K562 (cell line): ENCODE measurements around the gene LRRIQ1. TPM values are rescaled to one million over a fixed set of nuclear protein-coding genes. Genes with fewer than 3 reads are reported as not detected.

Experiments used
- ATAC-seq: fragments of 200-7000 bp; cut with Tn5 transposase; 3 replicates; pipeline ENCODE4 v1.9.1; 2020; ENCODE audit warnings: moderate library complexity
- BruUV-seq: library from RNA; stranded (reverse); fragments of 400-500 nt; replicated peaks from 2 replicates; lab custom pipeline; 2021; lab: Mats Ljungman, UMichigan
- CTCF ChIA-PET: fragments of 300-600 bp; formaldehyde crosslinking; extraction: SDS; loops from one replicate; lab custom pipeline; 2021; ENCODE audit warnings: low intra/inter-chr PET ratio; lab: Yijun Ruan, JAX
- POLR2A ChIA-PET: fragments of 300-600, 350-650 bp; sonication (Branson Sonifier 250); formaldehyde crosslinking; extraction: SDS; loops from one replicate; lab custom pipeline; 2021; ENCODE audit warnings: antibody characterized with exemption, inconsistent platforms; lab: Yijun Ruan, JAX
- DNase-seq, 4 experiments: peaks; one replicate each; pipeline versions ENCODE4 v3.0.0 to v3.0.0-alpha.2; 2011 to 2018; ENCODE audit warnings: low spot score in 3 of 4, mixed read lengths in 3 of 4; ENCODE audit errors: extremely low read depth in 1 of 4
- FAIRE-seq: peaks from 2 replicates; lab custom pipeline; 2011; peaks lifted over from hg19 to GRCh38; lab: Jason Lieb, UNC
- H2AFZ ChIP-seq: 2 replicates; pipeline ENCODE4 v1.6.0; 2011; ENCODE audit warnings: low read depth, low read length, control low read depth, inconsistent platforms
- H3K27ac ChIP-seq: fragments of 200-600 bp; 3 replicates; pipeline ENCODE4 v1.8.0; 2011; ENCODE audit warnings: low read depth, mild to moderate bottlenecking, control low read depth, inconsistent platforms, low read length, moderate library complexity, mixed read lengths; ENCODE audit errors: extremely low read depth
- H3K27me3 ChIP-seq, 2 experiments: fragments of 300-600 bp in 1 of 2; 2 replicates in 1 of 2; 3 replicates in 1 of 2; pipeline versions ENCODE4 v1.6.0 to v1.8.0; 2011; ENCODE audit warnings: inconsistent platforms in 2 of 2, low read length in 2 of 2, mild to moderate bottlenecking in 1 of 2, mixed read lengths in 1 of 2, moderate library complexity in 1 of 2; ENCODE audit not compliant: control insufficient read depth in 2 of 2, insufficient read depth in 2 of 2
- H3K36me3 ChIP-seq: fragments of 300-600 bp; 3 replicates; pipeline ENCODE4 v1.8.0; 2011; ENCODE audit warnings: mild to moderate bottlenecking, low read length, inconsistent platforms; ENCODE audit not compliant: control insufficient read depth, insufficient read depth
- H3K4me1 ChIP-seq, 2 experiments: fragments of 200-600 bp in 1 of 2; replicated peaks in 1 of 2; 2 replicates in 1 of 2; 3 replicates in 1 of 2; pipeline versions ENCODE4 v1.5.1 to v1.8.0; 2011; ENCODE audit warnings: inconsistent platforms in 2 of 2, low read length in 2 of 2, mild to moderate bottlenecking in 1 of 2, mixed read lengths in 1 of 2, moderate library complexity in 1 of 2; ENCODE audit not compliant: control insufficient read depth in 2 of 2, insufficient read depth in 2 of 2
- H3K4me2 ChIP-seq: 2 replicates; pipeline ENCODE4 v1.6.1; 2011; ENCODE audit warnings: low read length, control low read depth, inconsistent platforms, mixed read lengths; ENCODE audit not compliant: insufficient read depth
- H3K4me3 ChIP-seq: fragments of 200-600 bp; sonication (generic), shearing (Covaris generic); 2 replicates; pipeline ENCODE4 v1.5.1; 2016; ENCODE audit warnings: control low read depth, inconsistent platforms
- H3K79me2 ChIP-seq: fragments of 200-600 bp; 3 replicates; pipeline ENCODE4 v1.8.0; 2011; ENCODE audit warnings: low read length, inconsistent platforms; ENCODE audit not compliant: control insufficient read depth, insufficient read depth
- H3K9ac ChIP-seq, 2 experiments: 2 replicates each; pipeline versions ENCODE4 v1.6.0 to v1.6.1; 2011; ENCODE audit warnings: low read depth in 2 of 2, low read length in 2 of 2, control low read depth in 1 of 2, inconsistent platforms in 1 of 2, mild to moderate bottlenecking in 1 of 2, mixed read lengths in 1 of 2; ENCODE audit not compliant: insufficient read depth in 1 of 2
- H3K9me1 ChIP-seq: one replicate; pipeline ENCODE4 v1.6.0; 2011; ENCODE audit warnings: inconsistent platforms, mild to moderate bottlenecking, low read length, moderate library complexity; ENCODE audit not compliant: control insufficient read depth, insufficient read depth
- H3K9me3 ChIP-seq: replicated peaks from 2 replicates; pipeline ENCODE4 v1.5.1; 2011; ENCODE audit warnings: low read depth, low read length, inconsistent platforms; ENCODE audit not compliant: control insufficient read depth, insufficient read depth
- H4K20me1 ChIP-seq: replicated peaks from 2 replicates; pipeline ENCODE4 v1.6.1; 2011; ENCODE audit warnings: low read length, inconsistent platforms, mixed read lengths; ENCODE audit not compliant: control insufficient read depth, insufficient read depth
- BRD4 ChIP-seq: fragments of 200-600 bp; sonication (generic); IDR thresholded peaks from 2 replicates; pipeline ENCODE4 v1.6.1; 2017; ENCODE audit warnings: inconsistent platforms
- DIDO1 ChIP-seq: fragments of 450-650 bp; IDR thresholded peaks from 2 replicates; pipeline ENCODE4 v1.6.1; 2016; ENCODE audit warnings: low read depth, missing biosample characterization, missing genetic modification characterization
- IRF9 ChIP-seq: fragments of 450-650 bp; IDR thresholded peaks from 2 replicates; pipeline ENCODE4 v1.6.1; 2016; ENCODE audit warnings: missing biosample characterization, missing genetic modification characterization
- KLF1 ChIP-seq: fragments of 450-650 bp; IDR thresholded peaks from 2 replicates; pipeline ENCODE4 v1.6.1; 2016; ENCODE audit warnings: missing genetic modification characterization, missing compliant biosample characterization
- MTA2 ChIP-seq: fragments of 450-650 bp; IDR thresholded peaks from 2 replicates; pipeline ENCODE4 v1.6.1; 2016; ENCODE audit warnings: low read depth
- MTA3 ChIP-seq: fragments of 450-650 bp; formaldehyde crosslinking; IDR thresholded peaks from 2 replicates; pipeline ENCODE4 v1.6.1; 2017; ENCODE audit warnings: mild to moderate bottlenecking, borderline replicate concordance
- PCBP1 ChIP-seq: fragments of 200-400 bp; formaldehyde crosslinking; IDR thresholded peaks from 2 replicates; pipeline ENCODE4 v1.6.1; 2018; ENCODE audit warnings: mild to moderate bottlenecking, low read depth, low read length; ENCODE audit not compliant: poor library complexity, severe bottlenecking
- PTBP1 ChIP-seq: fragments of 200-400 bp; formaldehyde crosslinking; IDR thresholded peaks from 2 replicates; pipeline ENCODE4 v1.6.1; 2017; ENCODE audit warnings: low read depth, low read length
- RFX5 ChIP-seq: IDR thresholded peaks from 2 replicates; pipeline ENCODE4 v1.6.1; 2011; ENCODE audit warnings: low read depth, mild to moderate bottlenecking, improper control_type of control experiment, low read length
- SAP30 ChIP-seq: fragments of 200-600 bp; sonication (generic); IDR thresholded peaks from 2 replicates; pipeline ENCODE4 v1.6.1; 2012; ENCODE audit warnings: borderline replicate concordance, low read depth, mild to moderate bottlenecking, moderate library complexity, low read length, control low read depth, inconsistent platforms; ENCODE audit not compliant: insufficient read depth, poor library complexity, severe bottlenecking
- STAT5B ChIP-seq: fragments of 250-450 bp; sonication (Bioruptor Pico); IDR thresholded peaks from 2 replicates; pipeline ENCODE4 v1.8.0; 2021; ENCODE audit warnings: mild to moderate bottlenecking, inconsistent platforms
- ZFP1 ChIP-seq: fragments of 450-650 bp; formaldehyde crosslinking; IDR thresholded peaks from 2 replicates; pipeline ENCODE4 v1.4.0; 2020; ENCODE audit warnings: mild to moderate bottlenecking, mixed read lengths
- ZNF717 ChIP-seq: fragments of 250-450 bp; sonication (Bioruptor Pico); IDR thresholded peaks from 2 replicates; pipeline ENCODE4 v1.5.0; 2021
- WGBS: fragments of 100-300 bp; shearing (Covaris generic); methylation state at CpG from one replicate; pipeline ENCODE4 v1.1.6; 2016; ENCODE audit warnings: low coverage, mixed read lengths; ENCODE audit not compliant: insufficient coverage; ENCODE audit errors: missing lambda C conversion rate; 5-methylcytosine and 5-hydroxymethylcytosine counted together
- in situ Hi-C: fragments of 300-500 bp; cut with MboI; formaldehyde crosslinking; loops from 4 replicates; pipeline ENCODE4 v1.15.0; 2018; ENCODE audit warnings: inconsistent platforms, mixed read lengths
- intact Hi-C: fragments of 100-400 bp; cut with micrococcal nuclease; formaldehyde crosslinking; loops from 2 replicates; pipeline ENCODE4 v1.14.2; 2022
- polyA plus RNA-seq, 8 experiments: library from polyadenylated mRNA; depleted of rRNA in 4 of 8; stranded (reverse) in 5 of 8; unstranded in 3 of 8; fragments of >200 nt; fragmentation: Nextera tagmentation in 2 of 8; fragmentation: Illumina TruSeq in 1 of 8; extraction: Ambion mirVana in 2 of 8; extraction: Trizol in 1 of 8; gene quantifications; 2 replicates each; pipeline versions ENCODE4 v1.2.1 to v1.2.3, GENCODE V29; 2011 to 2014; ENCODE audit warnings: inconsistent platforms in 1 of 8, missing spikeins in 1 of 8
- total RNA-seq, 7 experiments: library from RNA; depleted of rRNA in 6 of 7; stranded (reverse); fragments of >200 nt in 6 of 7; fragmentation: Illumina TruSeq in 2 of 7; extraction: Trizol in 2 of 7; gene quantifications; 2 replicates each; pipeline versions ENCODE4 v1.2.1 to v1.2.3, GENCODE V29; 2011 to 2021; ENCODE audit warnings: low replicate concordance in 1 of 7

LRRIQ1 gene
- total and polyA plus RNA-seq, 9 of the 15 experiments (the other 6 are each of a cell fraction or from before 2014, with no cell fraction given), result not detected

GRCh38 chr12:85237327-85237726 lies 201.2 kb downstream of the LRRIQ1 start:
- FAIRE-seq, result no peak
- Histone ChIP-seq H3K79me2 (no peaks in the 10 kb centered on the region), H3K36me3 (no peaks in the 10 kb centered on the region), H3K4me1 (no peaks in the 10 kb centered on the region), H3K9ac (no peak overlapping the region), H3K27ac (no peak overlapping the region), H3K4me3 (no peak overlapping the region), H3K4me2 (no peak overlapping the region), H2AFZ (no peak overlapping the region), H3K9me1 (no peaks in the 10 kb centered on the region), H3K27me3 (no peaks in the 10 kb centered on the region), H4K20me1 (no peaks in the 10 kb centered on the region), H3K9me3 (no peaks in the 10 kb centered on the region)
- ChIA-PET CTCF (no interaction called here), POLR2A (no interaction called here)
- TF ChIP-seq ZNF717 (CRISPR knock-in tag), result no peak
- no peak for TF ChIP-seq MTA3
- TF ChIP-seq BRD4, result no peak
- no peak for TF ChIP-seq DIDO1 (tag)
- no peak for TF ChIP-seq RFX5
- TF ChIP-seq MTA2, result no peak
- TF ChIP-seq PCBP1, result no peak
- no peak for TF ChIP-seq SAP30
- TF ChIP-seq KLF1 (tag), result no peak
- no peak for TF ChIP-seq ZFP1 (CRISPR knock-in tag)
- no peak for TF ChIP-seq IRF9 (tag)
- TF ChIP-seq STAT5B (CRISPR knock-in tag), result no peak
- no peak for TF ChIP-seq PTBP1
- 0% methylated on average over 2 of the region's 2 CpGs for WGBS
- intact Hi-C loops (no loop called here), in situ Hi-C loops (no loop called here)
- ATAC-seq, result no peak
- no TSS peak for BruUV-seq
- no peak for DNase-seq
